Skin of body (tissue), 2 donors: ENCODE results near the gene STPG2. TPM values are rescaled to one million over a fixed set of nuclear protein-coding genes. Genes with fewer than 3 reads are reported as not detected.
"Not testable (repeated sequence)": the region's sequence is repeated elsewhere in the genome, so short reads cannot be mapped to it uniquely, and the experiment has no call there.

ENCODE experiments used
- DNase-seq: peaks from one replicate; lab custom pipeline; 2025; lab: John Stamatoyannopoulos, UW
- total RNA-seq: library from RNA; depleted of rRNA; stranded (reverse); fragments of >200 nt; gene quantifications from one replicate; pipeline ENCODE4 v1.2.3, GENCODE V29; 2014

Gene STPG2
- total RNA-seq, 1 donor from 2014 or later = 0.59 TPM

DNA sequence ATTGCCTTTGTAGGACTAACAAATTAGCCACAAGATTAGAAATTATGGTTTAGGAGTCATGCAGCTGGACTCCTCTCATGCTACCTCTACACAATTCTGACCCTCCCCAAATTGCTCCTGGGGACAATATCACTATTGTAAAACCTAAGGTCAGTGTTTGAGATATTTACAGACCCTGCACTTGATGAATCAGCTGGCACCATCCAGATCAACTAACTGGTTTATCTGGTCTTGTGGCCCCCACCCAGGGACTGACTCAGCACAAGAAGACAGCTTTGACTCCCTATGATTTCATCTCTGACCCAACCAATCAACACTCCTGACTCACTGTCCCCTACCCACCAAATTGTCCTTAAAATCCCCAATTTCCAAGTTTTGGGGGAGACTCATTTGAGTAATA, 192.4 kb downstream of the STPG2 start:
- DNase-seq = no peak

DNA sequence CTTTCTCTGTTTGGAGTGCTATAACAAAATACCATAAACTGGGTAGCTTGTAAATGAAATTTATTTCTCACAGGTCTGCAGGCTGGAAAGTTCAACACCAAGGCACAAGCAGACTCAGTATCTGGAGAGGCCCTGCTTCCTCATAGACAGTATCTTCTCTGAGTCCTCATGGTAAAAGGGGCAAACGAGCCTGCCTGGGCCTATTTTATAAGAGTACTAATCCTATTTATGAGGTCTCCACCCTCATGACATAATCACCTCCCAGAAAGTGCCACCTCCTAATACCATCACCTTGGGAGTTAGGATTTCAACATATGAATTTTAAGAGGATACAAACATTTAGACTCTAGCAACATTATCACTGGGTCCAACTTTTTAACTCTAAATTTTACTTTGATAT, 200.3 kb downstream of the STPG2 start:
- DNase-seq = no peak

DNA sequence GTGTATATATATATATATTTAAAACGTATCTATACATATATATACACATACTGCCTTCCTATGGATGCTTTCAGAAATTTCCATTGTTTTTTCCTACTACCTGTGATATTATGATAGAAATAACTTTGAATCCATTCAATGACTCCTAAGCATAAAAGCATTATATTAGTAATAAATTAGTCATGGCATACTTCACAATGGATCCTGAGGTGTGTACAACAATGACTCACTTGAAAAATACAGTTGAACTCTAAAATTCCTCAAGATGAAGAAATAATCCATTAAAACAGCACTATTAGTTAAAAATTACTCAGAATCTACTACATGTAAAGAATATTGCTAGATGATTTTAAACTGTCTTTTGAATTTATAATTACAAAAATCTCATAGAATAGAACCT, 201.1 kb downstream of the STPG2 start:
- DNase-seq = no peak

DNA sequence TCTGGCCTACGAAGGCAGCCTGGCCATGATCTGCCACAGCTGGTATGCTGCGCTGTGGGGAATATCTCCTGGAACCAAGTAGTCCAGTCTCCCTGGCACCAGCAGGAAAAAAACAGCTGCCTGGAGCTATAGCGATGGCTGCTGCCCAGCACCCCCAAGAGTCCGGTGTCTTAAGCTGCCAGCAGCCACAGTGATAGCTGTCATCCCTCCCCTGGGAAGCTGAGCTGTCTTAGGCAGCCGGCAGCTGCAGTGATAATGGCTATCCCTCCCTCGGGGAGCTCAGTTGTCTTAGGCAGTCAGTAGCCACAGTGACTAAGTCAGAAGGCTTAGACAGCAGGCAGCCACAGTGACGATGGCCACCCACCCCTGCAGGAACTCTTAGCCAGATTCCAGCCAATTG, 205.1 kb downstream of the STPG2 start:
- DNase-seq = no peak

DNA sequence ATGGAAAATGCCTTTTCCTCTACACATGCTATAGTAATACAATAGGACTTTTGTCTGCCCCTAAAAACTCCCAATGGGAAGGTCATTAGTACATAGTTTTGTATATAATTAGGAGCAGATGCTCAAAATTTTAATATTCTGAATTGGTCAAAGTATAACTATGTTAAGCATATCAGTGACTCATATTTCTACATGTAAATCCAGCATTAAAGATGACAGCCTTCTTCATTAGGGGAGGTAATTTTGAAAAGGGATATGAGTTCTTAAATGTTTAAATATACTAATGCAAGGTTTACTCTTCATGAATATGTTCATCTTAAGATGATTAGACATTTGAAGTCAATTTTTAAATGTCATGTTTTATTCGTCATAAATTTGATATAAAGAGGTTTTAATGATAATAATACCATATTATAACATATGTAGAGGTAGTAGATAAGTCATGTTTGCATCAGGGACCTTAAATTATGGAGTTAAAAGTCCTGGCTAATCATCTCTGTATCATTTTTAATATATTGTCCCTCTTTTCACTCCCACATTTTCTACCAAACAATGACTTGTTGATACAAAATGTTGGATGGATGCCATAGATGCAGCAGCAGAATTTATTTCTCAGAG, 218.8 kb downstream of the STPG2 start:
- DNase-seq = no peak

DNA sequence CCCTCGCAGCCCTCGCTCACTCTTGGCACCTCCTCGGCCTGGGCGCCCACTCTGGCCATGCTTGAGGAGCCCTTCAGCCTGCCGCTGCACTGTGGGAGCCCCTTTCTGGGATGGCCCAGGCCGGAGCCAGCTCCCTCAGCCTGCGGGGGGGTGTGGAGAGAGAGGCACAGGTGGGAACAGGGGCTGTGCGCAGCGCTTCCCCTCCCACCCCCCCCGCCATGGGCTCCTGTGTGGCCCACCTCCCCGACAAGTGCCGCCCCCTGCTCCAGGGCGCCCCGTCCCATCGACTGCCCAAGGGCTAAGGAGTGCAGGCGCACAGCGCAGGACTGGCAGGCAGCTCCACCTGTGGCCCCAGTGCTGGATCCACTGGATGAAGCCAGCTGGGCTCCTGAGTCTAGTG, 220.2 kb downstream of the STPG2 start:
- no peak for DNase-seq

DNA sequence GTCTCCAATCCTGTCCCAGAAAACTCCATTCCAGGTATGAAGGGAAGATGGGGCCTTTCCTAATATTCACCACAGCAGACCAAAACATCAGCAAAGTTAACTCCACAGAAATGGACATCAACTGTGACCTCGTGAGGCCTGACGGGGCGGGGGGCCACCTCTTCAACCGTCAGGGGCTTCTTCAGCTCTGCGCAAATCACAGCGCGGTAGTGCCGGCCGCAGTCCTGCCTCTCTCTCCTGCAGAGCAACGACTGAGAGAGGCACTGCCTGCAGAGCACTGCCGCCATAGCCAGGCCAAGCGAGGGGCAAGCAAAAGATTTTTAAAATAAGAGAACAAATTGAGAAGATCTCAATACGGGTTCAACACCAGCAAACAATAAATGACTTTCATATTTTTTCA, 226.2 kb downstream of the STPG2 start:
- no peak for DNase-seq

DNA sequence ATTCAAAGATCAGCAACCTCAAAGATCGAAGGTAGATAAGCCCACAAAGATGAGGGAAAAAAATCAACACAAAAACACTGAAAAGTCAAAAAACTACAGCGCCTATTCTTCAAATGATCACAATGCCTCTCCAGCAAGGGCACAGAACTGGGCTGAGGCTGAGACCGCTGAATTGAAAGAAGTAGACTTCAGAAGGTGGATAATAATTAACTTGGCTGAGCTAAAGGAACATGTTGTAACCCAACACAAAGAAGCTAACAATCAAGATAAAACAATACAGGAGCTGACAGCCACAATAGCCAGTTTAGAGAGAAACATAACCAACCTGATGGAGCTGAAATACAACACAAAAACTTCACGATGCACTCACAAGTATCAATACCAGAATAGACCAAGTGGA, 231.1 kb downstream of the STPG2 start:
- no peak for DNase-seq

DNA sequence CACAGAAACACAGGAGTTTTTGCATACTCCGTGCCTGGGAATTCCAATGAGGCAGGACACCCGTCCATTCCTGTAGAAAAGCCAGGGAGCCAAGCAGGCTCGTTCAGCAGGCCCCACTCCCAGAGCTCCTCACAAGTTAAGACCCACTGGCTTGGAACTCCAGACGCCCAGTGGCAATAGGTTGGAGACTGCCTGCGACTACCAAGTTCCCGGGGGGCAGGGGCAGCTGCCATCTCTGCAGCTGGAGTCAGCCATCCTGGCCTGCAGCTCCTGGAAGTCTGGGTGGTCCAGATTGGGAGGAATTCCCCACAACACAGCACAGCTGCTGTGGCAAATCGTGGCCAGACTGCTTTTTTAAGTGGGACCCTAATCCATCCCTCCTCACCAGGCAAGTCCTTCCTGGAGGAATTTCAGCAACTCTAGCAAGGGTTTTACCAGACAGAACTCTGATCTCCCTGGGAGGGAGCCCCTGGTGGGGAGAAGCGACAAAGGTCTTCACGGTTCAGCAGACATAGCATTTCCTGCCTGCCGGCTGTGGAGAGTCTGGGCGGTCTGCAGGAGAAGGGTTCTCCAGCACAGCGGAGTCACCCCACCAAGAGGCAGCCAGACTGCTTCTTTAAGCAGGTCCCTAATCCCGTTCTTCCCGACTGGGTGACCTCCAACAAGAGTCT, 231.9 kb downstream of the STPG2 start:
- DNase-seq = no peak

DNA sequence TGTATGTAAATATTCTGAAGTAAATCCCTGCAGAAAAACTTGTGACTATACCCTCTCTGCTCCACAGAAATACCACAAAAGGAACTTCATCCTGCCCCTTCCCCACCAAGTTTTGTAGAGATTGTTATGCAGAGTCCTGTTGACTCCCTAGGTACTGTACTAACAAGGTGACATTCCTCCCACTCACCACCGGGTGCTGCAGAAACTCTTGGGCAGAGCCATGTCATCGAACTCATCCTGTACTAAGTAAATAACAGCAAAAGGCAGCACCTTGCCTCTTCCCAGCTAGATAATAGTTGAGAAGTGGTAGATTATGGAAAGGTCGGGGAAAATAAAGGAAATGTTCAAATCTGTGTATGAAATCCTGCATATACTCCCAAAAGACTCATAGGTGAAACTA, 233.3 kb downstream of the STPG2 start:
- DNase-seq = no peak

DNA sequence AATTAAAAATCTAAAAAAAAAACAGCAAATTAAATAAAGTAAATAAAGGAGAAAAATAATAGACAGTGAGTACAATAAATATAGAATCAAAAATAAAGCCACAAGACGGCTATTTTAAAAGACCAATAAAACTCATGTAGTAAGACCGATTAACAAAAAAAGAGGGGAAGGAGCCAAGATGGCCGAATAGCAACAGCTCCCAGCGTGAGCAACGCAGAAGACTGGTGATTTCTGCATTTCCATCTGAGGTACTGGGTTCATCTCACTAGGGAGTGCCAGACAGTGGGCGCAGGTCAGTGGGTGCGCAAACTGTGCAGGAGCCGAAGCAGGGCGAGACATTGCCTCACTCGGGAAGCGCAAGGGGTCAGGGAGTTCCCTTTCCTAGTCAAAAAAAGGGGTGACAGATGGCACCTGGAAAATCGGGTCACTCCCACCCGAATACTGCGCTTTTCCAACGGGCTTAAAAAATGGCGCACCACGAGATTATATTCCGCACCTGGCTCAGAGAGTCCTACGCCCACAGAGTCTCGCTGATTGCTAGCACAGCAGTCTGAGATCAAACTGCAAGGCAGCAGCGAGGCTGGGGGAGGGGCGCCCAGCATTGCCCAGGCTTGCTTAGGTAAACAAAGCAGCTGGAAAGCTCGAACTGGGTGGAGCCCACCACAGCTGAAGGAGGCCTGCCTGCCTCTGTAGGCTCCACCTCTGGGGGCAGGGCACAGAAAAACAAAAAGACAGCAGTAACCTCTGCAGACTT, 239.7 kb downstream of the STPG2 start:
- not testable (repeated sequence) for DNase-seq

DNA sequence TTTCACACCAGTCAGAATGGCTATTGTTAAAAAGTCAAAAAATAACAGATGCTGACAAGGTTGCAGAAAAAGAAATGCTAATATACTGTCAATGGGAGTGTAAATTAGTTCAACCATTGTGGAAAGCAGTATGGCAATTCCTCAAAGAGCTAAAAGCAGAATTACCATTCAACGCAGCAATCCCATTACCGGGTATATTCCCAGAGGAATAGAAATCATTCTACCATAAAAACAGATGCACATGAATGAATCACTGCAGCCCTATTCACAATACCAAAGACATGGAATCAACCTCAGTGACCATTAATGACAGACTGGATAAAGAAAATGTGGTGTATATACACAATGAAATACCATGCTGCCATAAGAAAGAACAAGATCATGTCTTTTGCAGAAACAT, 243.0 kb downstream of the STPG2 start:
- no peak for DNase-seq

DNA sequence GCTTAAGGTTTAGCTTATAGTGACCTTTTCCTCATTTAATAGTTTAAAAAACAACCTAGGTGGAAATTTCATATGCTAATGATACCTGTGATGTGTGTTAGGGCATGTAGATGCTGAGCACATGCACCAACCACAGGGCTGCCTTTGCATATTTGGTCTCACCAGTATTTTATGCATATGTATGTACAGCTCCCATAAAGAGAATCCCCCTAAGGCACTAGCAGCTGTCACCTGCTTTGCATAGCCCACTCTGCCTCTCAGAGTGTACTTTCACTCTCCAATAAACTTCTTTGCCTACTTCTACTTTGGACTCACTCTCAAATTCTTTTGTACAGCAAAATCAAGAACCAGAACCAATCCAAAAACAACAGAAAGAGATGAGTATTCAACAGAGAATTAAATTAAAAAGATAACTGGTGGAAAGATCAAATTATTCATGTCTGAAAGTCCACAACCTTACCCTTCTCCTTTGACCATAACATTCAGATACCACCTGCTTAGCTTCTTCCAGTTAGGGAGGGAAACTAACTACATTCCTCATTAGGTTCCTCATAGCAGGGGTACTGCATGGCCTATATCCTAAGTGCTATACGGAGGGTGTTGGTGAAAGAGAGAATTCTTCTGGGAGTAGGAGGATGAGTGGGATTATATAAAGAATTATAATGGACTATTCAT, 250.5 kb downstream of the STPG2 start:
- DNase-seq = no peak

DNA sequence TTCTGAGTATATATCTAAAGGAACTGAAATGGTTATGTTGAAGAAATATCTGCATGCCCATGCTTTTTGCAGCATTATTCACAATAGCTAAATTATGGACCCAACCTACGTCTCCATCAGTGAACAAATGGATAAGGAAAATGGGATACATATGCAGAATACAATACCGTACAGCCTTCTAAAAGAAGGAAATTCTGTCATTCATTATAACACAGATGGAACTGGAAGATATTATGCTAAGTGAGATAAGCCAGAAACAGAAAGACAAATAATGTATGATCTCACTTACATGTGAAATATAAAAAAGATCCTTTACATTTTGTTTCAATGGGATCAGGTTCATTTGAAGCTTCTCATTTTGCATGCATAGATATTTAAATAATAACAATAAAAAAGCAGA, 263.3 kb downstream of the STPG2 start:
- no peak for DNase-seq

DNA sequence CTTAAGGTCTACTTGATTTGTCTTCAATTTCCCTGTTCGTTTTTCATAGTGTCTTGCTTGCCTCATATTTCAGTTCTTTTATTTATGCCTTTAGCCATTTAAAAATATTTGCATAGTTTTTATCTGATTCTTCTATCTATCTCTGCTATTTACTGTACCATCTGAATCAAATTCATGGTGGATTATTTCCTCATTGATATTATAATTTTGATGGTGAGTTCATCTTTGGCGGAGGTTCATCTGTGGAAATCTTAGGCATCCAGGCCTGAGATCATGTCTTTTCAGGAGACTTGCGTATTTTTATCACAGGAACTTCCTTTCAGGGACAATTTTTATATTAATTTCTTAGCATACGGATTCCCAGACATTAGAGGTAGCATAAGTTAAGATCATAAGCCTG, 275.2 kb downstream of the STPG2 start:
- DNase-seq = no peak

DNA sequence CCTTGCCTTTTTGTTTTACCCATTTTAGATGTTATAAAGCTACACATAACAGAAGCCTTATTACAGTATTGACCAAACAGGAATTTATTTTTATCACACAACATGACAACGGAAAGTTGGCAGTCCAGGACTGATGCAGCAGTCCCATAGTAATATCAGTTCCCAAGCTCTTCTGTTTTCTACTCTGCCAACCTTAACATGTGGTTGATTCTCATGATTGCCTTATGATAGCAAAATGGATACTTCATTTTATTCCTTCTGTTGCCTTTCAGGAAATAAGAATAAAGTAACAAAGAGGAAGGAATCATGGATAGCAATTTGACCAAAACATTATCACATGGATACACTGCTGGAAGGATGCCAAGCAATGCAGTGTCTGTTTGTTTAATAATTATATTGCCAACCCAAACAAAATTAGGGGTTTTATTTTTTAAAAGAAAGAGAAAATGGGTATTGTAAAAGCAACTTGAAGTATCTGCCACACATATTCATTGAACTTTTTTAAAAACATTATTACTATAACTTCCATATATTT, 275.7 kb downstream of the STPG2 start:
- DNase-seq = no peak

DNA sequence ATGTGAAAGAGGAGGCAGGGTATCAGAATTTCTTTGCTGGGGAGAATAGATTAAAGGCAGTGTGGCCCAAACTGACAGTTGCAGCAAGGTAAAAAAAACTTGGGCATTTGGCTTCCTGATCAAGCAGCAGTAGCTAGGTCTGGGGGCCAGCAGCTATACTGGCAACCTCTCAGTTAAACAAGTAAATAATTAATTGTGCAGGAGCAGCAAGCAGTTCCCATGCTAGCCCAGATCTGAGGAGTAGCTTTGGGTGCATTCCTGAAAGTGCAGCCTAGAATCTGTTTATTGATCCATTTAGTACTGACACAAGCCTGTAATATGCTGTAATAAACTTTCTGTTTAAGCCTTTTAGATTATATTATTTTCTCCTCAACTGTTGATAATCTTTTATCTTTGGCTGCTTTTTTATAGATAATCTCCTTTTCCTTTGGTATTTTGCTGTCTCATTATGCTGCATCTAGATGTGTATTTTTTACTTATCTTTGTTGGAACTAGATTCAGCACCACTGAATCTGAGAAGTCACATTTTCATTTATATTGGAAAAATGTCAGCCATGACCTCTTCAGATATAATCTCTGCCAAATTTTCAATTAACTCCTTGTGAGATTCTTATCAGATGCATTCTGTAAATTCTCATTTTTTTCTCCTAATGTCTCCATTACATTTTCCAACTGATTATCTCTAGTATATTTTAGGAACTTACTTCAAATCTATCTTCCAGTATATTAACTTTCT, 276.3 kb downstream of the STPG2 start:
- DNase-seq = no peak

DNA sequence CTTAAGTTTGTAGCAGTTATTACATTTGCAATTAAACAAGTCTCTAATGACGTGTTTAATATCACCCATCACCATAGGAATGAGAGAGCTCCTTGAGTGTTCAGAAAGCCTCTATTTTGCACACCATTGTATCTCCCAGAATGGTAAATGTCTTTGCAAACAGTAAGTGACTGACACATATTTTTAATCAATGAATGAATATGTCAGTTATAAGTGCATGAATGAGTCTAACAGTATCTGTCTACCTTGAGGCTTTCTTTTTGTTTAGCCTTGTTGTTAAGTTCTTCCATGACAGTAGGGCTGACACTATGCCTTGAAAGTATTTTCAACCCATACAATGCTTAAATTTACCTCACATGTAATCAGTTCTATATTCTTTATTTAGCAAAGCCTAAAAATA, 292.2 kb downstream of the STPG2 start:
- no peak for DNase-seq

DNA sequence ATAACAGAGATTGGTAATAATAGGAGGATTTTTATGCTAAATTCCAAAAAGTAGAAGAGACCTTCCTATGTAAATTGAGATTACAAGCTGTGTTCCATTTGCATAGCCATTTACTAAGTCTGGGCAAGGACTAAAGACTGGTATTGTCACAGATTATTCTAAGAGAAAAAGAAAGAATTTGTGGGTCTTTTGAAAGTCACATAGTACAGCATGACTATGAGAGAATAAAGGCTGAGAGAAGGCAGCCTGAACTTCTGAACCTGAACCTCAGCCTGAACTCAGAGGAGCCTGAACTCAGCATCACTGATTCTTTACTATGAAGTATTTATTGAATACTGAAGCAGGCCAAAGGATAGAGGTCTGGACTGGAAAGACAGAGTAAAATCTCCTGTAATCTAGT, 297.5 kb downstream of the STPG2 start:
- no peak for DNase-seq

DNA sequence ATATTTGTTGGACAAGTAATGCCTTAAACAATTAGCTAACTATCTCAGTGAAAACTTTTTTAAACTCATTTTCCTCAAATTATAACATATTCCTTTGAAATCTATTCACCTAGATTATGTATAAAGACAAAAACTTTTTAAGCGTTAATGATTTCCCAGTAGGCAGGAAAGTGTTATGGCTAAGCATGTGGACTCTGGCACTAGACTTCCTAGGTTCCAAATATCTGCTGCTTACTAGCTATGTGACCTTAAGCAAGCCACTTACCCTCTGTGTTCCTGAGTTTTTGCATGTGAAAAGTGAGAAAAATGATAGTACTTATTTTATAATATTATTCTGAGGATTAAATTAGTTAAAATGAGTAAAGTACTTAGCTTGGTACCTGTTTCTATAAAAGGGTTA, 301.8 kb downstream of the STPG2 start:
- DNase-seq = no peak

DNA sequence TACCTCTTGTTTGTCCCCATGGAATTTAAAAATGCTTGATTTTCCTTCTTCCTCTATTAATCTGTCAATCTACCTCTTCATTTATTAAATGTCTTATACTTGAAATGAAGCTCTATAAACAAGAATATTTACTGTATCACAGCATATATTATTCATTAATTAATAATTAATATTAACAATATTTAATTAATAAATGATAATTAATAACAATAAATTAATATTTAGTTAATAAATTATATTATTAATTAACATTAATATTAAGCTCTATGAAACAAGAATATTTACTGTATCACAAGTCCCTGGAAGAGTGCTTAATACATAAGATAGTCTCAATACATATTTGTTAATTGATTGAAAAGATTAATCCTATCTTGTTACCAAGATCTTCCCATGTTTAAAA, 306.6 kb downstream of the STPG2 start:
- DNase-seq = no peak
